GM10266 (cell line): ENCODE measurements around the gene KCTD17.

ENCODE experiments used
- DNase-seq: peaks from one replicate; pipeline ENCODE4 v3.0.0; 2012; ENCODE audit errors: extremely low spot score
- CTCF ChIP-seq: IDR thresholded peaks from 2 replicates; pipeline ENCODE4 v1.5.1; 2012; ENCODE audit warnings: mild to moderate bottlenecking, low read depth; ENCODE audit not compliant: control insufficient read depth, insufficient read depth; ENCODE audit errors: missing control alignments

Gene KCTD17

GRCh38 chr22:37020192-37020479 is 31.4 kb upstream of the KCTD17 start:
- DNase-seq: no peak

GRCh38 chr22:37021041-37021440 is 30.5 kb upstream of the KCTD17 start:
- no peak for TF ChIP-seq CTCF

More at GRCh38 chr22:37020192-37020479, 31.4 kb upstream of the KCTD17 start:
- TF ChIP-seq CTCF: no peak

GRCh38 chr22:37021710-37022482 is 29.6 kb upstream of the KCTD17 start:
- peak; percentile 86 for TF ChIP-seq CTCF
- DNase-seq: peak; percentile 88

More at GRCh38 chr22:37021041-37021440, 30.5 kb upstream of the KCTD17 start:
- no peak for DNase-seq

GRCh38 chr22:37022483-37023337 is 28.8 kb upstream of the KCTD17 start:
- DNase-seq: no peak
- no peak for TF ChIP-seq CTCF

- no peak for DNase-seq
Measured at GRCh38 chr22:37023743-37024338, 27.7 kb upstream of the KCTD17 start.

GRCh38 chr22:37024339-37025157 is 27.0 kb upstream of the KCTD17 start:
- DNase-seq: no peak
- TF ChIP-seq CTCF: no peak

More at GRCh38 chr22:37023743-37024338, 27.7 kb upstream of the KCTD17 start:
- no peak for TF ChIP-seq CTCF
